GM19025 (cell line): ENCODE data around the gene C17orf100.
"Not testable (repeated sequence)": the region's sequence is repeated elsewhere in the genome, so short reads cannot be mapped to it uniquely, and the experiment has no call there.

Experiments used
- ATAC-seq: cut with Tn5 transposase; IDR thresholded peaks from one replicate; pipeline ENCODE4 v1.9.1; 2021; ENCODE audit warnings: mild to moderate bottlenecking, low read depth, moderate library complexity; ENCODE audit not compliant: unreplicated experiment

The C17orf100 gene

GRCh38 chr17:6688944-6689343 is 37.4 kb downstream of the C17orf100 start:
- no peak for ATAC-seq

GRCh38 chr17:6690641-6691040 is 39.1 kb downstream of the C17orf100 start:
- no peak for ATAC-seq

- ATAC-seq: no peak
Observed at GRCh38 chr17:6691546-6691945, 40.0 kb downstream of the C17orf100 start.

- ATAC-seq: not testable (repeated sequence)
Observed at GRCh38 chr17:6691958-6692357, 40.4 kb downstream of the C17orf100 start.

- no peak for ATAC-seq
Observed at GRCh38 chr17:6695051-6695450, 43.5 kb downstream of the C17orf100 start.

GRCh38 chr17:6695565-6695964 is 44.0 kb downstream of the C17orf100 start:
- ATAC-seq: no peak

- no peak for ATAC-seq
Observed at GRCh38 chr17:6696906-6697305, 45.3 kb downstream of the C17orf100 start.

GRCh38 chr17:6698004-6698403 is 46.4 kb downstream of the C17orf100 start:
- no peak for ATAC-seq

- no peak for ATAC-seq
Observed at GRCh38 chr17:6699997-6700947, 48.7 kb downstream of the C17orf100 start.

GRCh38 chr17:6700948-6701307 is 49.4 kb downstream of the C17orf100 start:
- ATAC-seq: no peak

GRCh38 chr17:6701719-6702118 is 50.2 kb downstream of the C17orf100 start:
- no peak for ATAC-seq

GRCh38 chr17:6702567-6703215 is 51.1 kb downstream of the C17orf100 start:
- ATAC-seq: no peak
